CD4-positive, CD25-positive, alpha-beta regulatory T cell (primary cell): ENCODE measurements around the gene RAP1GDS1. TPM values are rescaled to one million over a fixed set of nuclear protein-coding genes. Genes with fewer than 3 reads are reported as not detected.

Experiments
- ATAC-seq, 2 donors: fragments of 150-1000 bp; cut with Tn5 transposase; one replicate each; pipeline ENCODE4 v1.10.0; 2021; ENCODE audit warnings: low read depth in 2 of 2, moderate number of reproducible peaks in 2 of 2, moderate library complexity in 1 of 2
- DNase-seq, 3 donors: peaks; one replicate each; pipeline versions ENCODE4 v3.0.0 to v3.0.0-alpha.2; 2012 to 2022; ENCODE audit warnings: mixed read lengths in 1 of 3
- H3K27ac ChIP-seq: one replicate; pipeline ENCODE4 v1.7.0; 2013; ENCODE audit warnings: mild to moderate bottlenecking, low read length; ENCODE audit not compliant: insufficient read depth, poor library complexity, severe bottlenecking
- H3K27me3 ChIP-seq: one replicate; pipeline ENCODE4 v1.7.0; 2013; ENCODE audit warnings: low read length; ENCODE audit not compliant: control insufficient read depth, insufficient read depth
- H3K36me3 ChIP-seq: one replicate; pipeline ENCODE4 v1.7.0; 2013; ENCODE audit warnings: mild to moderate bottlenecking, low read length, moderate library complexity; ENCODE audit not compliant: control insufficient read depth, insufficient read depth
- H3K4me1 ChIP-seq: 2 replicates; pipeline ENCODE4 v1.7.0; 2013; ENCODE audit warnings: mild to moderate bottlenecking, low read length; ENCODE audit not compliant: insufficient read depth, control insufficient read depth, poor library complexity, severe bottlenecking
- H3K4me3 ChIP-seq: one replicate; pipeline ENCODE4 v1.7.0; 2013; ENCODE audit warnings: low read depth, mild to moderate bottlenecking, low read length, moderate library complexity
- H3K9me3 ChIP-seq, 2 experiments: 1 replicate in 1 of 2; 2 replicates in 1 of 2; pipeline ENCODE4 v1.7.0; 2013; ENCODE audit warnings: low read length in 2 of 2, mild to moderate bottlenecking in 1 of 2, moderate library complexity in 1 of 2; ENCODE audit not compliant: control insufficient read depth in 2 of 2
- H3K27ac Mint-ChIP-seq, 3 donors: one replicate each; pipeline ENCODE4 v1.8.0; 2020 to 2022; ENCODE audit warnings: mild to moderate bottlenecking in 3 of 3, mixed read lengths in 3 of 3, moderate library complexity in 2 of 3
- H3K27me3 Mint-ChIP-seq: one replicate; pipeline ENCODE4 v1.8.0; 2022; ENCODE audit warnings: mild to moderate bottlenecking, mixed read lengths
- H3K36me3 Mint-ChIP-seq: one replicate; pipeline ENCODE4 v1.8.0; 2020; ENCODE audit warnings: mixed read lengths
- H3K4me1 Mint-ChIP-seq, 4 donors: one replicate each; pipeline ENCODE4 v1.8.0; 2020 to 2022; ENCODE audit warnings: mixed read lengths in 4 of 4, mild to moderate bottlenecking in 1 of 4
- H3K4me3 Mint-ChIP-seq, 4 donors: one replicate each; pipeline ENCODE4 v1.8.0; 2020 to 2022; ENCODE audit warnings: mild to moderate bottlenecking in 4 of 4, mixed read lengths in 4 of 4, moderate library complexity in 3 of 4
- H3K9me3 Mint-ChIP-seq, 7 donors: one replicate each; pipeline ENCODE4 v1.8.0; 2020 to 2022; ENCODE audit warnings: mixed read lengths in 7 of 7, mild to moderate bottlenecking in 3 of 7, moderate library complexity in 2 of 7
- polyA plus RNA-seq, 4 donors: library from polyadenylated mRNA; unstranded; fragments of 300-500 nt; fragmentation: Illumina TruSeq; gene quantifications; one replicate each; pipeline ENCODE4 v1.2.3, GENCODE V29; 2021
- total RNA-seq: library from RNA; stranded (reverse); gene quantifications from one replicate; pipeline ENCODE4 v1.2.3, GENCODE V29; 2022

RAP1GDS1 gene
- total and polyA plus RNA-seq, 5 donors from 2014 or later = 40.4 to 68.8 (median 52.3) TPM

DNA sequence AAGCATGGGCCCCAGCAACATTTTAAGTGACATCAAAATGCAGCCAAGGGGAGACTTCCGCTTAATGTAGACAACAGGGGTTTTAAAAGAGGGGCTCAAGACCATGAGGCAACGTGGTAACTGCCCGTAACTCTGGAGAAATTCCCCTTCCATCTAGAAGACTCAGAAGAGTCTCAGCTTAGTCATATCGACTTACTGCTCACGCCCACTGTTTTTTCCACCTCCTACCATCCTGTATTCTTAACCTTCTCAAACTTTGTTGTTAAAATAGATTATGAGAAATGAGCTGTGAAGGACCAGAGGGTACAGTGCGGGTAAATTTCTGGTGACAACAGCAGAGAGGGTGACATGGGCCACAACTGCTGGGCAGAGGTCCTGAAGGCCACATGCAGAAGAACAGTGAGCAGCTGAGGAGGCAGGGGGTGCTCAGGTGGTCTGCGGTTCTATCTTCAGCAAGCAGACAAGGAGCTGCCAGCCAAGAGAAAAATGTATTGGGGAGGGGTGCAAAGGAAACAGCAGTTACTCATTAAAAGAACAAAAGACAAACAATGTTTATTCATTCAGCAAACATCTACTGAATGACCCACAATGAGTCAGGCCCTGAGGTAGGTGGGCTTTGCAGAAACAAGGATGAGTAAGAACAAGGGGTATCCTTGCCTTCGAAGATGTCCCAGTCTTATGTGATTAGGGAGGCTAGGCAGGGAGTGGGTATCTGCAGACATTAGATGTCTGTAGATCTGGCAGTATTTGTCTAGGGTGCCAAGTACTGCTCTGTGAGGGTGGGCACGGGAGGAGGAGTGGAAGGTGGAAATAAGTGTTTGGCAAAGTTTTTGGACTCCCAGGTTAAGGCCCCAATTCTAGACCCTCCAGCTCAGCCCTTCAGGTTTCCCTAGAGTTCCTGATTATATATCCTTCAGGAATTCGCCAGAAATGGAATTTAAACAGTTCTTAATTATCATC, 221.9 kb downstream of the RAP1GDS1 start:
- peak overlapping the region; percentile 5 to 43 (median 26) for H3K4me3 Mint-ChIP-seq
- Histone ChIP-seq H3K27ac (peak overlapping the region; percentile 50), H3K4me3 (peak overlapping the region; percentile 23), H3K4me1 (peaks cover 27% of the 10 kb centered on the region), H3K9me3 (no peaks in the 10 kb centered on the region), H3K36me3 (peaks cover 6% of the 10 kb centered on the region), H3K27me3 (no peaks in the 10 kb centered on the region)
- H3K9me3 Mint-ChIP-seq = no peaks in the 10 kb centered on the region
- H3K36me3 Mint-ChIP-seq = peaks cover 21% of the 10 kb centered on the region
- no peaks in the 10 kb centered on the region for H3K27me3 Mint-ChIP-seq
- peak overlapping the region; percentile 82 to 90 (median 86) for H3K27ac Mint-ChIP-seq
- DNase-seq (peak in 1 of 3 donors; percentile 68), ATAC-seq (peak; percentile 56 to 65)
- H3K4me1 Mint-ChIP-seq = peaks cover 22 to 71% (median 56%) of the 10 kb centered on the region in 4 donors

DNA sequence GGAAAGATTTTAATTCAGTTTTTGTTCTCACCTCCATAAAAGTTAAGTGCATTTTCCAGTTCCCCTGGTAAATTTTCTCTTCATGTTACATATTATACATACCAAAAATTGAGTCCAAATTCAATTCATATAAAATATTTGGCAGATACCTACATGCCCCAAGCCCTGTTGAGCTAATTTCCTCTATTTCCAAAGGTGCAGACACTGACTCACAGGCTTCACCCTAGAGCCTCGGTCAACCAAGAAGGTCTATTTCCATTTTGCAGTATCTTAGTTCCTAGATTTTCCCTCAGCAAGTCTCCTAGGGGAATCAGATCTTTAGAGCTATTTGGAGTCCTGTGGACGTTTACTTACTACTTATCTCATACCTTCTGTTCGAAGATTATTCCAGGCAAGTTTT, 222.8 kb downstream of the RAP1GDS1 start:
- H3K27ac Mint-ChIP-seq = peak overlapping the region in 2 of 3 donors; percentile 43 to 86
- no peaks in the 10 kb centered on the region for H3K27me3 Mint-ChIP-seq
- peaks cover 12% of the 10 kb centered on the region for H3K36me3 Mint-ChIP-seq
- Histone ChIP-seq H3K4me3 (no peak overlapping the region), H3K36me3 (no peaks in the 10 kb centered on the region), H3K9me3 (no peaks in the 10 kb centered on the region), H3K27ac (no peak overlapping the region), H3K4me1 (peaks cover 27% of the 10 kb centered on the region), H3K27me3 (no peaks in the 10 kb centered on the region)
- no peak for ATAC-seq
- H3K4me3 Mint-ChIP-seq = peak overlapping the region in 1 of 4 donors; percentile 2
- no peaks in the 10 kb centered on the region for H3K9me3 Mint-ChIP-seq
- H3K4me1 Mint-ChIP-seq = peaks cover 31 to 80% (median 60%) of the 10 kb centered on the region in 4 donors
- DNase-seq = no peak

GRCh38 chr4:98485816-98486345, 224.7 kb downstream of the RAP1GDS1 start:
- peak overlapping the region; percentile 2 to 90 (median 32) for H3K4me3 Mint-ChIP-seq
- no peak overlapping the region for H3K27ac ChIP-seq
- ATAC-seq (no peak), DNase-seq (peak in 1 of 3 donors; percentile 49)
- peak overlapping the region; percentile 36 to 70 (median 53) for H3K27ac Mint-ChIP-seq
- H3K4me1 ChIP-seq = peaks cover 27% of the 10 kb centered on the region
- H3K9me3 ChIP-seq = no peaks in the 10 kb centered on the region
- H3K4me3 ChIP-seq = peak overlapping the region; percentile 26
- no peaks in the 10 kb centered on the region for H3K36me3 ChIP-seq
- no peaks in the 10 kb centered on the region for H3K27me3 Mint-ChIP-seq
- peaks cover 33 to 72% (median 55%) of the 10 kb centered on the region in 4 donors for H3K4me1 Mint-ChIP-seq
- H3K36me3 Mint-ChIP-seq = peaks cover 15% of the 10 kb centered on the region
- no peaks in the 10 kb centered on the region for H3K9me3 Mint-ChIP-seq
- no peaks in the 10 kb centered on the region for H3K27me3 ChIP-seq

GRCh38 chr4:98490251-98490650, 229.1 kb downstream of the RAP1GDS1 start:
- Mint-ChIP-seq H3K36me3 (peaks cover 14% of the 10 kb centered on the region), H3K4me3 (no peak overlapping the region), H3K4me1 (peaks cover 22 to 62% (median 43%) of the 10 kb centered on the region in 4 donors), H3K27ac (no peak overlapping the region), H3K27me3 (no peaks in the 10 kb centered on the region), H3K9me3 (no peaks in the 10 kb centered on the region)
- Histone ChIP-seq H3K9me3 (no peaks in the 10 kb centered on the region), H3K27me3 (no peaks in the 10 kb centered on the region), H3K36me3 (peaks cover 2% of the 10 kb centered on the region), H3K27ac (no peak overlapping the region), H3K4me3 (no peak overlapping the region), H3K4me1 (peaks cover 9% of the 10 kb centered on the region)
- ATAC-seq (no peak), DNase-seq (no peak)

GRCh38 chr4:98491899-98492559, 230.8 kb downstream of the RAP1GDS1 start:
- ATAC-seq = no peak
- H3K9me3 Mint-ChIP-seq = no peaks in the 10 kb centered on the region
- peaks cover 15 to 52% (median 36%) of the 10 kb centered on the region in 4 donors for H3K4me1 Mint-ChIP-seq
- H3K9me3 ChIP-seq = no peaks in the 10 kb centered on the region
- H3K4me3 Mint-ChIP-seq = no peak overlapping the region
- peaks cover 12% of the 10 kb centered on the region for H3K36me3 Mint-ChIP-seq
- H3K27me3 ChIP-seq = no peaks in the 10 kb centered on the region
- no peak overlapping the region for H3K27ac ChIP-seq
- DNase-seq = no peak
- peak overlapping the region in 1 of 3 donors; percentile 67 for H3K27ac Mint-ChIP-seq
- no peaks in the 10 kb centered on the region for H3K27me3 Mint-ChIP-seq
- peaks cover 2% of the 10 kb centered on the region for H3K36me3 ChIP-seq
- H3K4me3 ChIP-seq = no peak overlapping the region
- no peaks in the 10 kb centered on the region for H3K4me1 ChIP-seq

DNA sequence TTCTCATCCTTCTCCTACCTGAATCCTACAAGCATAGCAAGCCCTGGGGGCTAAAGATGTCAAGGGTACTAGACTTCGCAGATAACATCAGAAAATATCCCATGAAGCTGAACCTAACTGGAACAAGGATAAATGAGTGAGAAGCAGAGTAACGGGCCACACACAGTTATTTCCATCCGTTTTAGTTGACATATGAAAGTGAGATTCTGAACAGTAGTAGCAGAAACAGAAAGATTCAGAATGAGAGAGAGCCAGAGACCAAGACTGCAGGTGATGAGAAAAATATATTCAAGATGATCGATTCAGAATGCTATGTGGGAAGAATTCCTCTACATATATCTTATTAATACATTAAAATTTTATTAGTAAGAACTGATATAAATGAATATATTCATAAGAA, 232.1 kb downstream of the RAP1GDS1 start:
- no peak for ATAC-seq
- Mint-ChIP-seq H3K4me3 (no peak overlapping the region), H3K27ac (peak overlapping the region in 1 of 3 donors; percentile 16), H3K9me3 (peaks cover 0 to 2% (median 0%) of the 10 kb centered on the region in 7 donors), H3K36me3 (peaks cover 18% of the 10 kb centered on the region), H3K27me3 (no peaks in the 10 kb centered on the region), H3K4me1 (peaks cover 15 to 51% (median 35%) of the 10 kb centered on the region in 4 donors)
- Histone ChIP-seq H3K27me3 (no peaks in the 10 kb centered on the region), H3K4me1 (no peaks in the 10 kb centered on the region), H3K4me3 (no peak overlapping the region), H3K36me3 (peaks cover 2% of the 10 kb centered on the region), H3K9me3 (no peaks in the 10 kb centered on the region), H3K27ac (no peak overlapping the region)
- DNase-seq = no peak
